GM23338 (cell line): ENCODE data around the gene AIRE. TPM values are rescaled to one million over a fixed set of nuclear protein-coding genes. Genes with fewer than 3 reads are reported as not detected.

ENCODE experiments used
- ATAC-seq: fragments of 200-7000 bp; cut with Tn5 transposase; 3 replicates; pipeline ENCODE4 v1.9.1; 2020
- DNase-seq: peaks from one replicate; pipeline ENCODE4 v3.0.0-alpha.2; 2015; ENCODE audit warnings: low spot score
- H2AFZ ChIP-seq: fragments of 200-600 bp; sonication (generic); 2 replicates; pipeline ENCODE4 v1.8.0; 2016; ENCODE audit warnings: antibody characterized with exemption, mild to moderate bottlenecking, moderate library complexity
- H3F3A ChIP-seq: fragments of 200-600 bp; sonication (generic); replicated peaks from 2 replicates; pipeline ENCODE4 v1.8.0; 2017; ENCODE audit warnings: antibody characterized with exemption, mixed run types, low read depth
- H3K27ac ChIP-seq: fragments of 200-600 bp; sonication (generic); 2 replicates; pipeline ENCODE4 v1.6.1; 2016; ENCODE audit warnings: low read depth
- H3K27me3 ChIP-seq: fragments of 200-600 bp; sonication (generic); 2 replicates; pipeline ENCODE4 v1.8.0; 2016; ENCODE audit warnings: mild to moderate bottlenecking, mixed run types, moderate library complexity; ENCODE audit not compliant: insufficient read depth
- H3K36me3 ChIP-seq: fragments of 200-600 bp; sonication (generic); 2 replicates; pipeline ENCODE4 v1.8.0; 2016; ENCODE audit warnings: mild to moderate bottlenecking; ENCODE audit not compliant: insufficient read depth
- H3K4me1 ChIP-seq: fragments of 200-600 bp; sonication (generic); 2 replicates; pipeline ENCODE4 v1.8.0; 2016; ENCODE audit warnings: mild to moderate bottlenecking, moderate library complexity; ENCODE audit not compliant: insufficient read depth
- H3K4me2 ChIP-seq: fragments of 200-600 bp; sonication (generic); 2 replicates; pipeline ENCODE4 v1.7.1; 2017; ENCODE audit warnings: mixed run types
- H3K4me3 ChIP-seq: fragments of 200-600 bp; sonication (generic); 2 replicates; pipeline ENCODE4 v1.6.1; 2016; ENCODE audit warnings: mixed run types
- H3K79me2 ChIP-seq: fragments of 200-600 bp; sonication (generic); replicated peaks from 2 replicates; pipeline ENCODE4 v1.8.0; 2017; ENCODE audit warnings: mild to moderate bottlenecking; ENCODE audit not compliant: insufficient read depth
- H3K9me2 ChIP-seq: fragments of 200-600 bp; sonication (generic); 2 replicates; pipeline ENCODE4 v1.8.0; 2017; ENCODE audit not compliant: insufficient read depth
- H4K20me1 ChIP-seq: fragments of 200-600 bp; sonication (generic); replicated peaks from 2 replicates; pipeline ENCODE4 v1.8.0; 2017; ENCODE audit warnings: mild to moderate bottlenecking; ENCODE audit not compliant: insufficient read depth
- H3K27ac Mint-ChIP-seq: 2 replicates; pipeline ENCODE4 v1.8.0; 2020; ENCODE audit warnings: inconsistent platforms, mild to moderate bottlenecking, moderate library complexity, mixed read lengths
- H3K27me3 Mint-ChIP-seq: 3 replicates; pipeline ENCODE4 v1.8.0; 2022; ENCODE audit warnings: low read depth, mild to moderate bottlenecking, moderate library complexity, mixed read lengths, inconsistent platforms; ENCODE audit not compliant: insufficient read depth, poor library complexity
- H3K36me3 Mint-ChIP-seq: 3 replicates; pipeline ENCODE4 v1.8.0; 2021; ENCODE audit warnings: low read depth, mild to moderate bottlenecking, inconsistent platforms, moderate library complexity, mixed read lengths
- H3K4me1 Mint-ChIP-seq: 3 replicates; pipeline ENCODE4 v1.8.0; 2020; ENCODE audit warnings: mild to moderate bottlenecking, inconsistent platforms, mixed read lengths
- H3K4me3 Mint-ChIP-seq: 3 replicates; pipeline ENCODE4 v1.8.0; 2021; ENCODE audit warnings: moderate library complexity, mild to moderate bottlenecking, inconsistent platforms, mixed read lengths
- H3K9me3 Mint-ChIP-seq: 3 replicates; pipeline ENCODE4 v1.8.0; 2020; ENCODE audit warnings: moderate library complexity, mild to moderate bottlenecking, inconsistent platforms, mixed read lengths
- CREB1 ChIP-seq: fragments of 250-450 bp; sonication (Bioruptor Pico); IDR thresholded peaks from 2 replicates; pipeline ENCODE4 v1.5.0; 2020; ENCODE audit warnings: low read depth, mild to moderate bottlenecking, moderate library complexity
- CTCF ChIP-seq, 2 experiments: fragments of 200-600 bp in 1 of 2; sonication (generic) in 1 of 2; conservative IDR thresholded peaks; 2 replicates each; pipeline versions ENCODE4 v1.5.1 to v1.6.1; 2016 to 2017; ENCODE audit warnings: antibody characterized with exemption in 2 of 2, low read depth in 2 of 2, mild to moderate bottlenecking in 2 of 2, moderate library complexity in 1 of 2
- ETS1 ChIP-seq: IDR thresholded peaks from 2 replicates; pipeline ENCODE4 v1.6.1; 2016; ENCODE audit warnings: antibody characterized with exemption
- EZH2 ChIP-seq: fragments of 200-600 bp; sonication (generic); IDR thresholded peaks from one replicate; pipeline ENCODE4 v1.8.0; 2017; ENCODE audit warnings: antibody characterized with exemption, mild to moderate bottlenecking, low read depth; ENCODE audit not compliant: unreplicated experiment
- EZH2phosphoT487 ChIP-seq: fragments of 200-600 bp; sonication (generic); IDR thresholded peaks from one replicate; pipeline ENCODE4 v1.8.1; 2018; ENCODE audit warnings: antibody characterized with exemption; ENCODE audit not compliant: unreplicated experiment
- JUNB ChIP-seq: IDR thresholded peaks from one replicate; pipeline ENCODE4 v1.6.1; 2016; ENCODE audit warnings: antibody characterized with exemption; ENCODE audit not compliant: unreplicated experiment
- NANOG ChIP-seq: IDR thresholded peaks from 2 replicates; pipeline ENCODE4 v1.6.1; 2016; ENCODE audit warnings: antibody characterized with exemption, borderline replicate concordance
- POLR2AphosphoS5 ChIP-seq: IDR thresholded peaks from 2 replicates; pipeline ENCODE4 v1.6.1; 2016; ENCODE audit warnings: antibody characterized with exemption, low read depth
- REST ChIP-seq: IDR thresholded peaks from one replicate; pipeline ENCODE4 v1.6.1; 2018; ENCODE audit warnings: antibody characterized with exemption; ENCODE audit not compliant: unreplicated experiment
- STAT1 ChIP-seq: IDR thresholded peaks from one replicate; pipeline ENCODE4 v1.6.1; 2016; ENCODE audit warnings: antibody characterized with exemption; ENCODE audit not compliant: unreplicated experiment
- ZNF114 ChIP-seq: fragments of 250-450 bp; sonication (Bioruptor Pico); IDR thresholded peaks from 2 replicates; pipeline ENCODE4 v1.5.0; 2020; ENCODE audit warnings: mild to moderate bottlenecking, moderate library complexity
- ZNF331 ChIP-seq: fragments of 250-450 bp; sonication (Bioruptor Pico); IDR thresholded peaks from 2 replicates; pipeline ENCODE4 v1.5.0; 2020; ENCODE audit warnings: low read depth, mild to moderate bottlenecking, moderate library complexity
- polyA plus RNA-seq: library from polyadenylated mRNA; unstranded; fragments of >200 nt; fragmentation: Nextera tagmentation; extraction: Ambion mirVana; gene quantifications from 2 replicates; pipeline ENCODE4 v1.2.1, GENCODE V29; 2016
- total RNA-seq: library from RNA; depleted of rRNA; stranded (reverse); fragments of >200 nt; shearing (Covaris generic); gene quantifications from 2 replicates; pipeline ENCODE4 v1.2.3, GENCODE V29; 2014
- TF ChIP-seq, protein P1 (sequence below): fragments of 250-450 bp; sonication (Bioruptor Pico); IDR thresholded peaks from 2 replicates; pipeline ENCODE4 v1.5.0; 2020; ENCODE audit warnings: mild to moderate bottlenecking, moderate library complexity

Gene AIRE
- total and polyA plus RNA-seq, 2 experiments from 2014 or later, result 0.10 TPM; not detected in 1

GRCh38 chr21:44337449-44337848, 51.8 kb downstream of the AIRE start:
- TF ChIP-seq EZH2 (no peak), STAT1 (no peak), EZH2phosphoT487 (no peak), JUNB (no peak), ZNF114 (CRISPR knock-in tag) (no peak), POLR2AphosphoS5 (no peak), ETS1 (no peak), REST (no peak), ZNF331 (CRISPR knock-in tag) (no peak), CTCF (conservative IDR thresholded peaks at IDR 0.05; ENCODE audit: low read depth in 2 of 2) (no peak), NANOG (no peak), CREB1 (CRISPR knock-in tag) (no peak)
- TF ChIP-seq, protein P1, sequence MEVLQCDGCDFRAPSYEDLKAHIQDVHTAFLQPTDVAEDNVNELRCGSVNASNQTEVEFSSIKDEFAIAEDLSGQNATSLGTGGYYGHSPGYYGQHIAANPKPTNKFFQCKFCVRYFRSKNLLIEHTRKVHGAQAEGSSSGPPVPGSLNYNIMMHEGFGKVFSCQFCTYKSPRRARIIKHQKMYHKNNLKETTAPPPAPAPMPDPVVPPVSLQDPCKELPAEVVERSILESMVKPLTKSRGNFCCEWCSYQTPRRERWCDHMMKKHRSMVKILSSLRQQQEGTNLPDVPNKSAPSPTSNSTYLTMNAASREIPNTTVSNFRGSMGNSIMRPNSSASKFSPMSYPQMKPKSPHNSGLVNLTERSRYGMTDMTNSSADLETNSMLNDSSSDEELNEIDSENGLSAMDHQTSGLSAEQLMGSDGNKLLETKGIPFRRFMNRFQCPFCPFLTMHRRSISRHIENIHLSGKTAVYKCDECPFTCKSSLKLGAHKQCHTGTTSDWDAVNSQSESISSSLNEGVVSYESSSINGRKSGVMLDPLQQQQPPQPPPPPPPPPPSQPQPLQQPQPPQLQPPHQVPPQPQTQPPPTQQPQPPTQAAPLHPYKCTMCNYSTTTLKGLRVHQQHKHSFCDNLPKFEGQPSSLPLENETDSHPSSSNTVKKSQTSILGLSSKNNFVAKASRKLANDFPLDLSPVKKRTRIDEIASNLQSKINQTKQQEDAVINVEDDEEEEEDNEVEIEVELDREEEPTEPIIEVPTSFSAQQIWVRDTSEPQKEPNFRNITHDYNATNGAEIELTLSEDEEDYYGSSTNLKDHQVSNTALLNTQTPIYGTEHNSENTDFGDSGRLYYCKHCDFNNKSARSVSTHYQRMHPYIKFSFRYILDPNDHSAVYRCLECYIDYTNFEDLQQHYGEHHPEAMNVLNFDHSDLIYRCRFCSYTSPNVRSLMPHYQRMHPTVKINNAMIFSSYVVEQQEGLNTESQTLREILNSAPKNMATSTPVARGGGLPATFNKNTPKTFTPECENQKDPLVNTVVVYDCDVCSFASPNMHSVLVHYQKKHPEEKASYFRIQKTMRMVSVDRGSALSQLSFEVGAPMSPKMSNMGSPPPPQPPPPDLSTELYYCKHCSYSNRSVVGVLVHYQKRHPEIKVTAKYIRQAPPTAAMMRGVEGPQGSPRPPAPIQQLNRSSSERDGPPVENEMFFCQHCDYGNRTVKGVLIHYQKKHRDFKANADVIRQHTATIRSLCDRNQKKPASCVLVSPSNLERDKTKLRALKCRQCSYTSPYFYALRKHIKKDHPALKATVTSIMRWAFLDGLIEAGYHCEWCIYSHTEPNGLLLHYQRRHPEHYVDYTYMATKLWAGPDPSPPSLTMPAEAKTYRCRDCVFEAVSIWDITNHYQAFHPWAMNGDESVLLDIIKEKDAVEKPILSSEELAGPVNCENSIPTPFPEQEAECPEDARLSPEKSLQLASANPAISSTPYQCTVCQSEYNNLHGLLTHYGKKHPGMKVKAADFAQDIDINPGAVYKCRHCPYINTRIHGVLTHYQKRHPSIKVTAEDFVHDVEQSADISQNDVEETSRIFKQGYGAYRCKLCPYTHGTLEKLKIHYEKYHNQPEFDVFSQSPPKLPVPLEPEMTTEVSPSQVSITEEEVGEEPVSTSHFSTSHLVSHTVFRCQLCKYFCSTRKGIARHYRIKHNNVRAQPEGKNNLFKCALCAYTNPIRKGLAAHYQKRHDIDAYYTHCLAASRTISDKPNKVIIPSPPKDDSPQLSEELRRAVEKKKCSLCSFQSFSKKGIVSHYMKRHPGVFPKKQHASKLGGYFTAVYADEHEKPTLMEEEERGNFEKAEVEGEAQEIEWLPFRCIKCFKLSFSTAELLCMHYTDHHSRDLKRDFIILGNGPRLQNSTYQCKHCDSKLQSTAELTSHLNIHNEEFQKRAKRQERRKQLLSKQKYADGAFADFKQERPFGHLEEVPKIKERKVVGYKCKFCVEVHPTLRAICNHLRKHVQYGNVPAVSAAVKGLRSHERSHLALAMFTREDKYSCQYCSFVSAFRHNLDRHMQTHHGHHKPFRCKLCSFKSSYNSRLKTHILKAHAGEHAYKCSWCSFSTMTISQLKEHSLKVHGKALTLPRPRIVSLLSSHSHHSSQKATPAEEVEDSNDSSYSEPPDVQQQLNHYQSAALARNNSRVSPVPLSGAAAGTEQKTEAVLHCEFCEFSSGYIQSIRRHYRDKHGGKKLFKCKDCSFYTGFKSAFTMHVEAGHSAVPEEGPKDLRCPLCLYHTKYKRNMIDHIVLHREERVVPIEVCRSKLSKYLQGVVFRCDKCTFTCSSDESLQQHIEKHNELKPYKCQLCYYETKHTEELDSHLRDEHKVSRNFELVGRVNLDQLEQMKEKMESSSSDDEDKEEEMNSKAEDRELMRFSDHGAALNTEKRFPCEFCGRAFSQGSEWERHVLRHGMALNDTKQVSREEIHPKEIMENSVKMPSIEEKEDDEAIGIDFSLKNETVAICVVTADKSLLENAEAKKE (CRISPR knock-in tag), result no peak
- Histone ChIP-seq H2AFZ (no peak overlapping the region), H3K27ac (no peak overlapping the region), H3K4me1 (peaks cover 16% of the 10 kb centered on the region; the same call in 1 of the 2 replicates), H3K4me2 (no peak overlapping the region), H3K27me3 (no peaks in the 10 kb centered on the region), H3K36me3 (no peaks in the 10 kb centered on the region), H3F3A (peaks cover 13% of the 10 kb centered on the region; the same call in 1 of the 2 replicates), H3K9me2 (no peaks in the 10 kb centered on the region), H4K20me1 (no peaks in the 10 kb centered on the region), H3K79me2 (no peaks in the 10 kb centered on the region), H3K4me3 (no peak overlapping the region)
- Mint-ChIP-seq H3K27ac (no peak overlapping the region), H3K9me3 (no peaks in the 10 kb centered on the region), H3K27me3 (peaks cover 4% of the 10 kb centered on the region), H3K4me1 (peaks cover 26% of the 10 kb centered on the region), H3K36me3 (no peaks in the 10 kb centered on the region; the same call in 2 of the 3 replicates), H3K4me3 (peak overlapping the region; percentile 74; the same call in 1 of the 3 replicates)
- no peak for DNase-seq
- no peak for ATAC-seq
